Measurements from ENCODE around the gene FGF18. TPM values are rescaled to one million over a fixed set of nuclear protein-coding genes. Genes with fewer than 3 reads are reported as not detected.
A peak's percentile ranks its signal among the peaks of the same experiment; 100 is the strongest.
"Not testable (repeated sequence)": the region's sequence is repeated elsewhere in the genome, so short reads cannot be mapped to it uniquely, and the experiment has no call there.

Gene FGF18
- total and polyA plus RNA-seq, 2 experiments from 2014 or later, result 50.3 to 81.9 TPM

DNA sequence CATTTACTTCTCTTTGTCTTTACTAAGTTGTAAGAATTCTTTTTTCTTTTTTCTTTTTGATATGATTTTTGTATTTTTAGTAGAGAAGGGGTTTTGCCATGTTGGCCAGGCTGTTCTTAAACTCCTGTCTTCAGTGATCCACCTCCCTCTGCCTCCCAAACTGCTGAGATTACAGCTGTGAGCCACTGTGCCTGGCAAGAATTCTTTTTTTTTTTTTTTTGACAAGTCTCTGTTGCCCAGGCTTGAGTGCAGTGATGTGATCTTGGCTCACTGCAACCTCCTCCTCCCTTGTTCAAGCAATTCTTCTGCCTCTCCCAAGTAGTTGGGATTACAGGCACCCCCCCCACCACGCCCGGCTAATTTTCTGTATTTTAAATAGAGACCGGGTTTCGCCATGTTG is 21.8 kb upstream of the FGF18 start:
- Histone ChIP-seq H3K27me3 (no peaks in the 10 kb centered on the region), H3K27ac (no peak overlapping the region), H3K9me3 (ENCODE audit: low read depth) (no peaks in the 10 kb centered on the region), H3K36me3 (peaks cover 78% of the 10 kb centered on the region), H3K4me3 (no peak overlapping the region), H3K4me1 (ENCODE audit: low read depth) (no peaks in the 10 kb centered on the region)
- TF ChIP-seq, protein P1, sequence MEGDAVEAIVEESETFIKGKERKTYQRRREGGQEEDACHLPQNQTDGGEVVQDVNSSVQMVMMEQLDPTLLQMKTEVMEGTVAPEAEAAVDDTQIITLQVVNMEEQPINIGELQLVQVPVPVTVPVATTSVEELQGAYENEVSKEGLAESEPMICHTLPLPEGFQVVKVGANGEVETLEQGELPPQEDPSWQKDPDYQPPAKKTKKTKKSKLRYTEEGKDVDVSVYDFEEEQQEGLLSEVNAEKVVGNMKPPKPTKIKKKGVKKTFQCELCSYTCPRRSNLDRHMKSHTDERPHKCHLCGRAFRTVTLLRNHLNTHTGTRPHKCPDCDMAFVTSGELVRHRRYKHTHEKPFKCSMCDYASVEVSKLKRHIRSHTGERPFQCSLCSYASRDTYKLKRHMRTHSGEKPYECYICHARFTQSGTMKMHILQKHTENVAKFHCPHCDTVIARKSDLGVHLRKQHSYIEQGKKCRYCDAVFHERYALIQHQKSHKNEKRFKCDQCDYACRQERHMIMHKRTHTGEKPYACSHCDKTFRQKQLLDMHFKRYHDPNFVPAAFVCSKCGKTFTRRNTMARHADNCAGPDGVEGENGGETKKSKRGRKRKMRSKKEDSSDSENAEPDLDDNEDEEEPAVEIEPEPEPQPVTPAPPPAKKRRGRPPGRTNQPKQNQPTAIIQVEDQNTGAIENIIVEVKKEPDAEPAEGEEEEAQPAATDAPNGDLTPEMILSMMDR (IDR thresholded peaks at IDR 0.05; ENCODE audit: low read depth, low read length), result no peak
- no peak for DNase-seq (ENCODE audit: low read depth in 1 of 2, low spot score in 1 of 2)

DNA sequence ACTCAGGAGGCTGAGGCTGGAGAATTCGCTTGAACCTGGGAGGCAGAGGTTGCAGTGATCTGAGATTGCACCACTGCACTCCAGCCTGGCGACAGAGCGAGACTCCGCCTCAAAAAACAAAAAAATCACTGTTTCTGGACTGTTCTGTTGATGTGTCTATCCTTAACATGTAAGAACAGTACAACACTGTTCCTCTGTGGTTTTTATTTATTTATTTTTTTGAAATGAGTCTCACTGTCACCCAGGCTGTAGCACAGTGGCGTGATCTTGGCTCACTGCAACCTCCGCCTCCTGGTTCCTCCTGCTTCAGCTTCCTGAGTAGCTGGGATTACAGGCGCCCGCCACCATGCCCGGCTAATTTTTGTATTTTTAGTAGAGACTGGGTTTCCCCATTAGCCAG is 20.8 kb upstream of the FGF18 start:
- DNase-seq (ENCODE audit: low read depth in 1 of 2, low spot score in 1 of 2); H3K27me3 ChIP-seq; H3K4me3 ChIP-seq; H3K9me3 ChIP-seq (ENCODE audit: low read depth); H3K4me1 ChIP-seq (ENCODE audit: low read depth); H3K27ac ChIP-seq: not testable (repeated sequence)
- peaks cover 67% of the 10 kb centered on the region for H3K36me3 ChIP-seq

DNA sequence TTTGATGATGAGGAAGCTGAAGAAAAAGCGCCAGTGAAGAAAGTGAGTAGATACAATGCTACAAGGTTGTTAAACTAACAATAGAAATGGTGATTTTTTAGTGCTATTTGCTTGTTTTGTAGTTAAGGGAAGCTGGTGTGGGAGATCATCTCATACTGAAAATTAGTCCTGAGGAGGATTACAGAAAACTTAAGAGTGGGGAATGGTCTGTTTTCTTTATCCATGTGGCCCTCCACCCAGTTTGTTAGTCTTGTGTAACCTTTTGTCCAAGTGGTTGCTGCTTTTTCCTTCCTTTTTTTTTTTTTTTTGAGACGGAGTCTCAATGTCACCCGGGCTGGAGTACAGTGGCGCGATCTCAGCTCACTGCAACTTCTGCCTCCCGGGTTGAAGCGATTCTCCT is 19.3 kb upstream of the FGF18 start:
- DNase-seq (ENCODE audit: low read depth in 1 of 2, low spot score in 1 of 2), result no peak
- Histone ChIP-seq H3K4me3 (no peak overlapping the region), H3K4me1 (ENCODE audit: low read depth) (no peaks in the 10 kb centered on the region), H3K9me3 (ENCODE audit: low read depth) (no peaks in the 10 kb centered on the region), H3K27me3 (no peaks in the 10 kb centered on the region), H3K27ac (no peak overlapping the region), H3K36me3 (peaks cover 61% of the 10 kb centered on the region)
- TF ChIP-seq, protein P1 (IDR thresholded peaks at IDR 0.05; ENCODE audit: low read depth, low read length), result no peak

DNA sequence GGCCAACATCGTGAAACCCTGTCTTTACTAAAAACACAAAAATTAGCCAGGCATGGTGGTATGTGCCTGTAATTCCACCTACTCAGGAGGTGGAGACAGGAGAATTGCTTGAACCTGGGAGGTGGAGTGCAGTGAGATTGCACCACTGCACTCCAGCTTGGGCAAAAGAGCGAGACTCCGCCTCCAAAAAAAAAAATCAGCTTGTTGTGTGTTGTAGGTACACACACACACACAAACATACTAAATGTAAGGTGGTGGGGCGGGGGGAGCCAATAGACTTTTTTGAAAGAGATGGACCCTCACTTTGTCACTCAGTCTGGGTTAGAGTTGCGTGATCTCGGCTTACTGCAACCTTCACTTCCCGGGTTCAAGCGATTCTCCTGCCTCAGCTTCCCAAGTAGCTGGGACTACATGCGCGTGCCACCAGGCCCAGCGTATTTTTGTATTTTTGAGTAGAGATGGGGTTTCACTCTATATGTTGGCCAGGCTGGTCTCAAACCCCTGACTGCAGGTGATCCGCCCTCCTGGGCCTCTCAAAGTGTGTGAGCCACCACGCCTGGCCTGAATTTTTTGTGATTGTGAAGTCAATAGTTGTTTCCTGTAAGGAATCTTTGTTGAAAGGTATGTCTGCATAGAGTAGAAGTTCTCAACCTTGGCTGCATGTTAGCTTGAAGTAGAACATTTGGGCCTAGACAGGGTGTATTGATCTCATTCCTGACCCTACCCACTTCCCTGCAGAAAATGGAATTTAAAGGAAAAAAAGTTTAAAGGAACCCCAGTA is 18.1 kb upstream of the FGF18 start:
- Histone ChIP-seq H3K4me3 (no peak overlapping the region), H3K27me3 (no peaks in the 10 kb centered on the region), H3K27ac (no peak overlapping the region), H3K9me3 (ENCODE audit: low read depth) (no peaks in the 10 kb centered on the region), H3K36me3 (peaks cover 63% of the 10 kb centered on the region), H3K4me1 (ENCODE audit: low read depth) (no peaks in the 10 kb centered on the region)
- TF ChIP-seq, protein P1 (IDR thresholded peaks at IDR 0.05; ENCODE audit: low read depth, low read length), result no peak
- no peak for DNase-seq (ENCODE audit: low read depth in 1 of 2, low spot score in 1 of 2)

DNA sequence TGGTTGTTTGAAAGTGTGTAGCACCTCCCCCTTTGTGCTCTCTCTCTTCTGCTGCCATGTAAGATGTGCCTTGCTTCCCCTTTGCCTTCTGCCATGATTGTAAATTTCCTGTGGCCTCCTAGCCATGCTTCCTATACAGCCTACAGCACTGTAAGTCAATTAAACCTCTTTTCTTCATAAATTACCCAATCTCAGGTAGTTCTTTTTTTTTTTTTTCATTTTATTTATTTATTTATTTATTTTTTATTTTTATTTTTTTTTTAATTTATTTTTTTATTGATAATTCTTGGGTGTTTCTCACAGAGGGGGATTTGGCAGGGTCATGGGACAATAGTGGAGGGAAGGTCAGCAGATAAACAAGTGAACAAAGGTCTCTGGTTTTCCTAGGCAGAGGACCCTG is 16.7 kb upstream of the FGF18 start:
- H3K4me1 ChIP-seq (ENCODE audit: low read depth); H3K27me3 ChIP-seq; DNase-seq (ENCODE audit: low read depth in 1 of 2, low spot score in 1 of 2); H3K4me3 ChIP-seq; H3K27ac ChIP-seq; H3K9me3 ChIP-seq (ENCODE audit: low read depth): not testable (repeated sequence)
- peaks cover 66% of the 10 kb centered on the region for H3K36me3 ChIP-seq

DNA sequence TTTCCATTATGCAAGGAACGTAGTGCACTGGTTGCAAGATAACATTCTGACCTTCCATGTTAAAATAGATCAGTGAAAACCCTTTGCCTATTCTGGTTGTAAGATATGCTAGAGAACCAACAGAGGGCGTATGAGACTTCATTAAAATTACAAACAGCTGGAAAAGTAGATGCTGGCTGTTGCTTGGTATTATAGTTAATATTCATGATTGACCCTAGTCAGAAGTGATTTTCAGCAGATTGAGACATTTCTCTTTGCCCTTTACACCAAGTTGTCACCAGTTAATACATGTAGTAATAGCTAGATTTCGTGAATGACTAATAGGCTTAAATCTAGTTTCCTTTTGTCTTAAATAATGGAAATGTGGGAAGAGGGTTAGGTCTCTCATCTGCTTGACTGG is 13.8 kb upstream of the FGF18 start:
- Histone ChIP-seq H3K4me1 (ENCODE audit: low read depth) (no peaks in the 10 kb centered on the region), H3K27ac (no peak overlapping the region), H3K4me3 (no peak overlapping the region), H3K27me3 (no peaks in the 10 kb centered on the region), H3K9me3 (ENCODE audit: low read depth) (no peaks in the 10 kb centered on the region), H3K36me3 (peaks cover 68% of the 10 kb centered on the region)
- DNase-seq (ENCODE audit: low read depth in 1 of 2, low spot score in 1 of 2), result peak; percentile 35 to 53
- TF ChIP-seq, protein P1 (IDR thresholded peaks at IDR 0.05; ENCODE audit: low read depth, low read length), result peak; percentile 55

Data from cardiac muscle cell (in vitro differentiated cells and primary cell).